ENCODE data around the gene CAMTA1. TPM values are rescaled to one million over a fixed set of nuclear protein-coding genes. Genes with fewer than 3 reads are reported as not detected.

The CAMTA1 gene
- total RNA-seq, 6 experiments from 2014 or later = 78.1 to 96.6 (median 86.1) TPM

DNA sequence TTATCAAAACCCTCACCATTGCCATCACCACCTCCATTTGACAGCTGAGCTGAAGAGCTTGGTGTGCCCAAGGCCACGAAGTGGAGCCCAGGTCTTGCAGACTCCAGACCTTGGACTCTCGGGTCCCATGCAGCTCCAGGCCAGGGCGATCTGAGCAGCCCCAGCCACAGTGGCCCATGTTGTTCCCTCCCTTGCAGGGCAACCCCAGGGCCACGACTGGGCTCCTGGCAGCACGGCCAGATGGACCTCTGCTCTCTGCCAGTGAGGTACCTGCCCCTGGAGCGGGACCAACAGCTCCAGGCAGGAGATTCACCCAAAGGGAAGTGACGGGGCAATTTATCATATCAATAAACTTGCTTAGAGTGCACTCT, 803.2 kb downstream of the CAMTA1 start:
- Mint-ChIP-seq H3K9me3 (no peaks in the 10 kb centered on the region), H3K36me3 (ENCODE audit: low read depth) (no peaks in the 10 kb centered on the region), H3K4me1 (ENCODE audit: low read depth) (no peaks in the 10 kb centered on the region), H3K27me3 (ENCODE audit: insufficient read depth) (peaks cover 31% of the 10 kb centered on the region), H3K4me3 (no peak overlapping the region), H3K27ac (no peak overlapping the region)
- TF ChIP-seq, protein P1, sequence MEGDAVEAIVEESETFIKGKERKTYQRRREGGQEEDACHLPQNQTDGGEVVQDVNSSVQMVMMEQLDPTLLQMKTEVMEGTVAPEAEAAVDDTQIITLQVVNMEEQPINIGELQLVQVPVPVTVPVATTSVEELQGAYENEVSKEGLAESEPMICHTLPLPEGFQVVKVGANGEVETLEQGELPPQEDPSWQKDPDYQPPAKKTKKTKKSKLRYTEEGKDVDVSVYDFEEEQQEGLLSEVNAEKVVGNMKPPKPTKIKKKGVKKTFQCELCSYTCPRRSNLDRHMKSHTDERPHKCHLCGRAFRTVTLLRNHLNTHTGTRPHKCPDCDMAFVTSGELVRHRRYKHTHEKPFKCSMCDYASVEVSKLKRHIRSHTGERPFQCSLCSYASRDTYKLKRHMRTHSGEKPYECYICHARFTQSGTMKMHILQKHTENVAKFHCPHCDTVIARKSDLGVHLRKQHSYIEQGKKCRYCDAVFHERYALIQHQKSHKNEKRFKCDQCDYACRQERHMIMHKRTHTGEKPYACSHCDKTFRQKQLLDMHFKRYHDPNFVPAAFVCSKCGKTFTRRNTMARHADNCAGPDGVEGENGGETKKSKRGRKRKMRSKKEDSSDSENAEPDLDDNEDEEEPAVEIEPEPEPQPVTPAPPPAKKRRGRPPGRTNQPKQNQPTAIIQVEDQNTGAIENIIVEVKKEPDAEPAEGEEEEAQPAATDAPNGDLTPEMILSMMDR (IDR thresholded peaks at IDR 0.05) = no peak
- no peak for DNase-seq

DNA sequence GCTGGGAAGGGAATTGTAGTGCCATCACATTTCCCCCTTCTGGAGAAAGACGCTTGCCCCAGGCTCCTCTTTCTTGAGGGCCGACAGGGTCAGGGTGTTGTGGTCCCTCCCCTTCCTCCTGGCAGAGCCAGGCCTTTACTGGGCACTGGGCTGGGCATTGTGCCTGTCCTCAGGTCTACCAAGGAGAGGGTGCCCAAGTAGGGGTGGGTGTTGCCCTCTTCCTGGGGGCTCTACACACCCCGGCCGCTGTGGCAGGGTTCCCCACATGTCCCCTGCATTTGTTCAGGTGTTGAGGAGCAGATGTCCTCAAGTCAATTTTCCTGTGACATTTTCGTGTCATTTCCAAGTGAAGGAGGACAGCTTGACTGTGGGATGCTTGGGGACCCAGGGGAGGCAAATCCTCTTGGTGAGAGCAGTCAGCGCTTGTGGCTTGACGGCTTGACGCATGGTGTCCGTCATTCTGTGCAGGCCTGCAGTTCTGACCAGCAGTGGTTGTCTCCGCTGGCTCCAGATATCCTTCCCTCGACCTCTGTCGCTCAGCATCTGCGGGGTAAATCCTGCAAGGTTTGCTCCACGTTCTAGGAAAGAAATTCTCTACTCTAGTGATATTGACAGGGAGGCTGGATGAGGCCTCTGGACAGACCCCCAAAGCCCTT, 804.0 kb downstream of the CAMTA1 start:
- no peak overlapping the region for H3K27ac Mint-ChIP-seq
- DNase-seq = no peak
- H3K4me1 Mint-ChIP-seq (ENCODE audit: low read depth) = no peaks in the 10 kb centered on the region
- H3K4me3 Mint-ChIP-seq = no peak overlapping the region
- H3K36me3 Mint-ChIP-seq (ENCODE audit: low read depth) = no peaks in the 10 kb centered on the region
- TF ChIP-seq, protein P1 (IDR thresholded peaks at IDR 0.05) = no peak
- no peaks in the 10 kb centered on the region for H3K9me3 Mint-ChIP-seq
- peaks cover 29% of the 10 kb centered on the region for H3K27me3 Mint-ChIP-seq (ENCODE audit: insufficient read depth)

DNA sequence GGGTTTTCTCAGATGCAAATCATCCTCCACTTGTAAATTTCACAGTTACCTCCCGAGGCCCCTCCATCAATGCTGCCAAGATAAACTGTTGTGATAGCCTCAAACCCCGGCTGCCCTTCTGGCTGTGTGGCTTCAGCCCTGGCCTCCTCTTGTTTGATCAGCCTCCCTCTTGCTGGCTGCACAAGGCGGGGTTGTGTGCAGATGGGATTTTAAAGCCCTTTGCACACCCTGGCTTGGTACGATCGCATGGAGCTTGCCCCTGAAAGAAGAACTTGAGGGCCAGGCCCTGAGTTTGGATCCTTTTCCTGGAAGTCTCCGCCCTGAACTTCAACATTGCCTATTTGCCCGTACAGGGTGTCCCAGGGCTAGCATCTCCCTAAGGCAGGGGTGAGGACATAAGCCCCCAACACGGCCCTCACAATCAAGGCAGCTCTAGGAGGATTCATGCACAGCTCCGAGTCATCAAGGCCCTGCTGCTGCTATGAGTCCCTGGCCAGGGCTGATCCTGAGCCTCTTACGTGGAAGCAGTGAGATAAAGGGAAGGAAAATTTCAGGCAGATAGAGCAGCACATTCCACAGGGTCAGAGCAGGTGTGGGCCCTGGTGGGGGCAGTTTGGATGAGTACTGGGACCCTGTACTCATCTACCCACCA, 804.6 kb downstream of the CAMTA1 start:
- H3K27me3 Mint-ChIP-seq (ENCODE audit: insufficient read depth) = peaks cover 34% of the 10 kb centered on the region
- TF ChIP-seq, protein P1 (IDR thresholded peaks at IDR 0.05) = no peak
- no peaks in the 10 kb centered on the region for H3K4me1 Mint-ChIP-seq (ENCODE audit: low read depth)
- no peak for DNase-seq
- no peak overlapping the region for H3K27ac Mint-ChIP-seq
- no peaks in the 10 kb centered on the region for H3K9me3 Mint-ChIP-seq
- no peak overlapping the region for H3K4me3 Mint-ChIP-seq
- no peaks in the 10 kb centered on the region for H3K36me3 Mint-ChIP-seq (ENCODE audit: low read depth)

DNA sequence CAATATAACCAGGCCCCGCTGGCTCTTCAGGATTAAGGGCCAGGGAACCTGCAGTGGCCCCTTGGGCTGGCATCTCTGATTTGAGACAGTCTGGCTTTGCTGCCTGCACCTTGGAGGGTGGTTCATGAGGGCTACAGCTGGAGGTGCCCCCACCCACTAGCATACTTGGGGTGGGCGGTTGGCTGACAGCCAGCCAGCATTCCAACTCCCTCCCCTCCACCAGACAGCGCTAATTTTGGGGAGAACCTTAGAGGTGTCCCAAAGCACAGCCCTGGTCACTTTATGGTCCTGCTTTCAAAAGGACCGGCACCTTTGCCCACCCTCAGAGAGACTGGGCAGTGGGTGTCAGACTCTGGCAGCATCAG, 805.2 kb downstream of the CAMTA1 start:
- Mint-ChIP-seq H3K27me3 (ENCODE audit: insufficient read depth) (peaks cover 35% of the 10 kb centered on the region), H3K27ac (no peak overlapping the region), H3K9me3 (no peaks in the 10 kb centered on the region), H3K4me3 (no peak overlapping the region), H3K36me3 (ENCODE audit: low read depth) (no peaks in the 10 kb centered on the region), H3K4me1 (ENCODE audit: low read depth) (no peaks in the 10 kb centered on the region)
- TF ChIP-seq, protein P1 (IDR thresholded peaks at IDR 0.05) = no peak
- DNase-seq = no peak

DNA sequence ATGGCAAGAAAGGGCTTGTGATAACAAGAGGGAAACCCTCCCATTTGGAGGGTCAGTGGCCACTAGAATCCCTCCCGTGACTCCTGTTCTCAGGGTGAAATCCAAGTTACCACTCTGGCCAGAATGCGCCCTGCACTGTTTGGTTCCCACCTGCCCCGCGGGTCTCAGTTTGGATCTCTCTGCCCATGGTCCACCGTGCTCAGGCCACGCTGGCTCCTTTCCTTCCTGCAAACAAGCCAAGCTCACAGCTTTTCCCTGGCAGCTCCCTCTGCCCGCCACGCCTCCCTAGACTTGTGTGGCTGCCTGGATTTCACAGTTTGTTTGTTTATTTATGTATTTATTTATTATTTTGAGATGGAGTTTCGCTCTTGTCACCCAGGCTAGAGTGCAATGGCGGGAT, 806.3 kb downstream of the CAMTA1 start:
- Mint-ChIP-seq H3K27ac (no peak overlapping the region), H3K27me3 (ENCODE audit: insufficient read depth) (peaks cover 38% of the 10 kb centered on the region), H3K4me3 (no peak overlapping the region), H3K9me3 (no peaks in the 10 kb centered on the region), H3K4me1 (ENCODE audit: low read depth) (no peaks in the 10 kb centered on the region), H3K36me3 (ENCODE audit: low read depth) (no peaks in the 10 kb centered on the region)
- no peak for DNase-seq
- TF ChIP-seq, protein P1 (IDR thresholded peaks at IDR 0.05) = no peak
